HUDEP-2 (cell line): ENCODE results near the gene ST8SIA2.
A peak's percentile ranks its signal among the peaks of the same experiment; 100 is the strongest.

Source experiments
- DNase-seq, 76 experiments: peaks; one replicate each; lab custom pipeline; 2025; ENCODE audit not compliant: unreplicated experiment in 76 of 76; lab: John Stamatoyannopoulos, UW

Gene ST8SIA2

GRCh38 chr15:92430069-92430440, 36.4 kb downstream of the ST8SIA2 start:
- no peak for DNase-seq

- no peak for DNase-seq
These were observed 41.5 kb downstream of the ST8SIA2 start for GRCh38 chr15:92435145-92435544.

DNA sequence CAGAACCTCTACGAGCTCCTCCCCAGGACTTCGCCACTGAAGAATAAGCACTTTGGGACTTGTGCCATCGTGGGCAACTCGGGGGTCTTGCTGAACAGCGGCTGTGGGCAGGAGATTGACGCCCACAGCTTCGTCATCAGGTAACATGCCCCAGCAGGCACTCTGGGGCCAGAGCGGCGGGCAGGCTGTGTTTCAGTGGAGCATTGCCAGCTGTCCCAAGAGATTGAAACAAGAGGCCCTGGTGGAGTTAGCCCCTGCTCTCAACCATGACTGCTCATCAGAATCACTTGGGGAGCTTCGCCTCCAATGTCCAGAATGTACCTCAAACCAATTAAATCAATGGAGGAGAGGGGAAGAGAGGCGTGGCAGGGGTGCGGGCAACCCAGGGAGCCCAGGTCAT, 44.8 kb downstream of the ST8SIA2 start:
- DNase-seq = no peak

GRCh38 chr15:92443381-92443780, 49.7 kb downstream of the ST8SIA2 start:
- no peak for DNase-seq

GRCh38 chr15:92444631-92445030, 51.0 kb downstream of the ST8SIA2 start:
- no peak for DNase-seq

DNA sequence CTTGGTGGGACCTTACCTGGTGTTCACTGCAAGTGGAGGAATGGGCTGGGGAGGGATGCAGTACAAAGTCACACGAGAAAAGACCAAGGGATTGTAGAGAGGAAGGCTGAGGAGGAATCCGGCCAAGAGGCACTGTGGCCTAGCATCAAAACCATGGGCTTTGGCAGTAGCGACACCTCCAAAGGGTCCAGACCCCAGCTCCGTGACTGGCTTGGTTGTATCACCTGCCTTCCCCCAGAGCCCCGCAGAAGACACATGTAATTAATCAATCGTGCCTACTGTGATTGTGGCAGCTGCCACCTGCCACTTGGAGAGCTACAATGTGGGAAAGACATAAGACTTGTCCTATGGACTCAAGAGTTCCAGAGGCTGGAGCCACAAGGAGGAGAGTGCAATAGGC, 54.7 kb downstream of the ST8SIA2 start:
- no peak for DNase-seq

DNA sequence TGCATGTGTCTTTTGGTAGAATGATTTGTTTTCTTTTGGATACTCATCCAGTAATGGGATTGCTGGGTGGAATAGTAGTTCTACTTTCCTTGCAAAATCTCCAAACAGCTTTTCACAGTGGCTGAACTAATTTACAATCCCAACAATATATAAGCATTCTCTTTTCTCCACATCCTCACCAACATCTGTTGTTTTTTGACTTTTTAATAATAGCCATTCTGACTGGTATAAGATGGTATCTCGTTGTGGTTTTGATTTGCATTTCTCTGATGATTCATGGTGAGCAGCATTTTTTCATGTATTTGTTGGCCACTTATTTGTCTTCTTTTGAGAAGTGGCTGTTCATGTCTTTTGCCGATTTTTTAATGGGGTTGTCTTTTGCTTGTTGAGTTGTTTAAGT, 55.8 kb downstream of the ST8SIA2 start:
- no peak for DNase-seq

DNA sequence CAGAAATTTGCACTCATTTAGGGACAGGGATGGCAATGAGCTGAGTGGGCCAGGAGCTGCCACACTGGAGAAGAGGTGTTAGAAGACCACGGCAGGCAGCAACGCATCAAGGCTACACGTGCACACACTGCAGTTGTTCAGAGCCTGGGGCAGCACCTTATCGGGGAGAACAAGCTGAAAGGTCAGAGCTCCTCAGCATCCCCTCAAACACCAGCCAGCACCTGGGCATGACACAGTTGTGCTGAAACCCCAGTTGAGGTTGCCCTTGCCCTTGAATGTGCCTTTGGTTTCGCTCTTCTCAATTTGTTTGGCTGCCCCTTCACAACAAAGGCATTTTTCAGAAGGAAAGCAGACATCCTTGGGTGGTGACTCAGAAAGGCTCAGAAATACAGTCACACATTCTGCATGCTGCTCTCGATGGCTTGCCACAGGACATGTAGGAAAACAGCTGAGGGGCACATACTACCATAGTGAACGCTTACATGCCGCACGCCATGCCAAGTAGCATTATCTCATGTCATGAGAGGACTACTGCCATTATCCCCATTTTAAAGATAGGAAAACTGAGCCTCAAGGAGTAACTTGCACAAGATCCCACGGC, 57.6 kb downstream of the ST8SIA2 start:
- DNase-seq = no peak

GRCh38 chr15:92452143-92452542, 58.5 kb downstream of the ST8SIA2 start:
- DNase-seq = no peak

DNA sequence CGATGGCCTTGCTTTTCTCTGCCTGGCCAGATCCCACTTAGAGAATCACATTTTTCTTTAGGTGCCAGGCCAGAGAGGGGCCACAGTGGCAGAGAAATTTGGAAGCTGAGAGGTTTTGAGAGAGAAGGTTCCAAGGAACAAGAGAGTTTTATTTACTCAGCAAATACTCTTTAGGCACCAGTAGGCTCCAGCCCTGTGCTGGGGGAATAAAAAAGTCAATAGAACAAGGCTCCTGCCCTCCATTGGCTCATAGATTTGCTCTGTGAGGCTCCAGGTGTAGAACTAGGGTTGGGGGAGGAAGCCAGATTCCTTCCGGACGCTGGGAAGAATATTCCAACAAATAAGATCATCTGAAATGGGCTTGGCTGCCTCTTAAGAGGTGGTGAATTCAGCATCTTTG, 59.9 kb downstream of the ST8SIA2 start:
- DNase-seq = no peak

DNA sequence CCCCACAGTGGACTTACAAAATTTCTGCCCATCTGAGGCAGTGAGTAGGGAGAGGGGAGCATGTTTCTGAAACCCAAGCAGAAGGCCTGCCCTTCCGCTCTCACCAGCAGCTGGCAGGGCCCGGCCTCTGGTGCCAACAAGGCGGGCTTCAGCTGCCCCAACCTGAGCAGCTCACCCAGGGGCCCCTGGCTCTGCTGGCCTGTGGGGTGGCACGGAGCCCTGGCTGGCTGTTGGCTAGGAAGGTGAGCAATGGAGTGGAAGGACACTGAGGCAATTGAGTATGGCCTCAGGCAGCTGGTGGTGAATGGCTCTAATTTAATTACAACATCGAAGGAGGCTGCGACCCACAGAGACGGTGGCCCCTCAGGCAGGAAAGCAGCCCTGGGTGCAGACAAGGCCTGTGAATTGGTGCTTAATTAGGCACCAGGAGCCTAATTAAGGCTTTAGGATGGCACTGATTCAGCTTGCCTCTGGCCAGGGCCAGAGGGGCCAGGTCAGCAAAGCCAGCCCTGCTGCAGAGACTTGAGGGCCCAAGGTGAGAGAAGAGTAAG, 60.9 kb downstream of the ST8SIA2 start:
- no peak for DNase-seq

DNA sequence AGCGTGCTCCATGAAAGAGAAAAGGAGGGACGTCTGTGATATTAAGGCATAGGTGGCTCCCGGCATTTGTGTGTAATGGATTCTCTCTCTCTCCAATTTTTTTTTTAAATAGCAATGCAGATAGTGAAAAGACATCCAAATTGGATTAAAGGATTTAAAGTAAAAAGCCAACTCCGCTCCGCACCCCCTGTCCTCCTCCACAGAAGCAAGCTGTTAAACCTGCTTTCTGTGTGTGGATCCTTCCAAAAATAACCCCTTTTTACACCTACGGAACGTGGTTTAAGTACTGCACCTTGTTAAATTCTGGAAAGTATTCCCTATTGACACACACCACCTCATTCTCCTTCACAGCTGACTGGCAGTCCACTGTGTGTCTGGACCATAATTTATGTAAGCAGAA, 61.6 kb downstream of the ST8SIA2 start:
- no peak for DNase-seq

GRCh38 chr15:92457471-92458041, 63.9 kb downstream of the ST8SIA2 start:
- DNase-seq = no peak

GRCh38 chr15:92460023-92460422, 66.3 kb downstream of the ST8SIA2 start:
- no peak for DNase-seq

DNA sequence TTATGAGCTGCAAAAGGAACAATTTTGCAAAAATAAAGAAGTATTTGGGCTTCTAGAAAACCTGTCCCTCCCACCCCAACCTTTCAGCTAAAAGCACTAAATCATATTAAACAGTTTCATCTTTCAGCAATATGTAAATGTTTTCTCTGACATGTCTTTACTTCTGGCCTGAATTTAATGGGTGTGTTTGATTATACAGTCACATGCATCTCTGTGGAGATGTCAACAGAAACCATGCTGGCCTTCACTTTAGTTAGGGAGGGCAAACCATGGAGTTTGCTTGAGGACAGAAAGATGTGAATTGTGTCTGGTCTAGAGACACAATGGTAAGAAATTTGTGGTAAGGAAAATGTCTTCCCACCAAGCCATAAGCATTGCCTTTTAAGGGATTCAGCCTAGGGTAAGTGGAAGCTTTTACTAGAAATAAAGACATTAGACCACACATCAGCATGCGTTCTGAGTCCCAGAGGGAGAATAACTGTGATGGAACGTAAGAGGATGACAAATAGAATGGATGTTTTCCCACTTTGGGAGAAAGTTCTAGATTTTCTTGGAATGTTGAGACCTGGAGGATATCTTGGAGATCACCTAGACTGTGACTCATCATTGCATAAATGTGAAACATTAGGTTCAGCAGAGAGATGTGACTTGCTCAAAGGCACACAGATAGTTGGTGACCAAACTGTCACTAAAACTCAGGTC, 68.9 kb downstream of the ST8SIA2 start:
- DNase-seq = no peak

- DNase-seq = no peak
These were observed 69.7 kb downstream of the ST8SIA2 start for GRCh38 chr15:92463352-92463751.

DNA sequence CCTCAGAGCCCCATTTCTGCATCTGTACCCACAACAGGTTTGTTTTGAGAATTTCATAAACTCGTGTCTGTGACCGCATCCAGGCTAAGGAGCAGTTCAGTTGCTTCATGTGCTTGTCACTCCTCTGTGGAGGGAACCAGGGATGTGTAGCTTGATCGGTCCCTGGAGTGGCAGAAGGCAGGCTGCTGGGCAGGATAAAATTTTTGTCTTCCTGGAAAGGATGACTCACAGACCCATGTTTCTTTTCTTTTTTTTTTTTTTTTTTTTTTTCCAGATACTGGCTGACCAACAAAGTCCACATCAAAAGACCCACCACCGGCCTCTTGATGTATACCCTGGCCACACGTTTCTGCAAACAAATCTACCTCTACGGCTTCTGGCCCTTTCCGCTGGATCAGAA, 70.1 kb downstream of the ST8SIA2 start:
- DNase-seq = peak in 1 of 76 experiments; percentile 17

- no peak for DNase-seq
These were observed 73.2 kb downstream of the ST8SIA2 start for GRCh38 chr15:92466834-92467233.

DNA sequence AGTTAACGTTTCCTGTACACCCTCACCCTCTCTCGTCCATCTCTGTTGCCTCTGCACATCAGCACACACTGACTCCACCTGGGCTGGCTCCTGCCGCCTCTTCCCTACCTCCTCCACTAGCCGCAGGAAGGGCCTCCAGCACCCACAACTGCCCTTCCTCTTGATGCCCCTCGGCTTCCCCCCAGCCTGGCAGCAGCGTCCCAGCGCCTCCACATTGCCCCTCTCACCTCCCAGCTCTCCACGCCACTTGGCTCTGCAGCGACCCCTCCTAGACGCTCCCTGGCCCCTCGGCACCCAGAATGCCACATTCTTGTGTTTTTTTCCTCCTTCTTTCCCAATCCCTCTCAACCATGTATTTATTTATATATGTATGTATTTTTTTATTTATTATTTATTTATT, 73.6 kb downstream of the ST8SIA2 start:
- DNase-seq = no peak

DNA sequence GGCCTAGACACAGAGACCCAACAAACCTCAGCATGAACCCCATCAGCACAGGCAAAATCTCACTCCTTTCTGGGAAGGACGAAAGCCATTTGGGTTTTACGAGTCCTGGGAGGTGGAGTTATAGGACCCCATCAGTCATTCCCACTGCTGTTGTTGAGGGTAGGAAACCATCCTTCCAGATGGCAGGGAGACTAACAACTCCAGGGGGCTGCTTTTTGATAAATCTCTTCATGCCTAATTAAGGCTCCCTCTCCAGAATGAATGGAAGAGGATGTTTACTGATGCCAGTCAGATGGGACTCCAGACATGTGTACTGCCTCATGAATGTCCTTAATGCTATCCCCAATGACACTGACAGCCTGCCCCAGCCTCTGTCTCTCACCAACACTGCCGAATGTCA, 75.3 kb downstream of the ST8SIA2 start:
- DNase-seq = no peak

- DNase-seq = no peak
These were observed 77.6 kb downstream of the ST8SIA2 start for GRCh38 chr15:92471288-92471687.

- no peak for DNase-seq
These were observed 80.1 kb downstream of the ST8SIA2 start for GRCh38 chr15:92473756-92474155.
